ENCODE results near the gene CDC25A. TPM values are rescaled to one million over a fixed set of nuclear protein-coding genes. Genes with fewer than 3 reads are reported as not detected.

Gene CDC25A
- total and polyA plus RNA-seq, 2 of the 8 experiments (the other 6 are each of a cell fraction or from before 2014, with no cell fraction given) = 20.7 to 62.1 TPM

MicroRNAs within 50 kb of the gene (microRNA counts, 767-probe panel; counts per million panel counts)
- 879 counts per million, percentile 95 among the panel's probes with 10 or more counts for microRNA hsa-miR-4443

Small RNA genes lying within 50 kb of the gene (microRNA-seq; reads per million reads assigned to microRNA genes)
- gene MIR4443 (ENCODE audit: borderline microRNAs expressed in 2 of 2, borderline number of aligned reads in 2 of 2, borderline replicate concordance in 1 of 2) = 0 to 0.20 reads per million in 2 experiments

Small RNA genes lying within 50 kb of the gene (small RNA-seq; reads per million reads assigned to genes)
- gene MIR4443 (ENCODE audit: insufficient read depth) (0.69 reads per million), gene NDUFB1P1 (ENCODE audit: insufficient read depth) (not detected), gene RNU7-128P (ENCODE audit: insufficient read depth) (not detected), gene SNRPFP4 (ENCODE audit: insufficient read depth) (not detected)

Other genes with a start within 250 kb of the CDC25A start
- gene MAP4, start 172.0 kb downstream of the CDC25A start, total RNA-seq (2021; fragmentation: NEBNext Ultra II Directional; extraction: Animal tissue kit (Norgen Biotek cat#: 25700)) = 172 and 179 TPM in 2 replicates
- 67.0 and 74.9 TPM in 2 replicates for gene MAP4, start 172.0 kb downstream of the CDC25A start, polyA plus RNA-seq (2011; rRNA removed)
- not detected in 2 replicates for gene CAMP, start 35.1 kb upstream of the CDC25A start, total RNA-seq (2021; fragmentation: NEBNext Ultra II Directional; extraction: Animal tissue kit (Norgen Biotek cat#: 25700))
- not detected in 2 replicates for gene CAMP, start 35.1 kb upstream of the CDC25A start, polyA plus RNA-seq (2011; rRNA removed)
- gene ZNF589, start 52.7 kb upstream of the CDC25A start, total RNA-seq (2021; fragmentation: NEBNext Ultra II Directional; extraction: Animal tissue kit (Norgen Biotek cat#: 25700)) = 106 and 113 TPM in 2 replicates
- 64.7 and 65.6 TPM in 2 replicates for gene ZNF589, start 52.7 kb upstream of the CDC25A start, polyA plus RNA-seq (2011; rRNA removed)
- 12.3 and 14.2 TPM in 2 replicates for gene NME6, start 113.0 kb upstream of the CDC25A start, total RNA-seq (2021; fragmentation: NEBNext Ultra II Directional; extraction: Animal tissue kit (Norgen Biotek cat#: 25700))
- 19.3 and 21.5 TPM in 2 replicates for gene NME6, start 113.0 kb upstream of the CDC25A start, polyA plus RNA-seq (2011; rRNA removed)
- gene SPINK8, start 145.2 kb upstream of the CDC25A start, total RNA-seq (2021; fragmentation: NEBNext Ultra II Directional; extraction: Animal tissue kit (Norgen Biotek cat#: 25700)) = not detected in 2 replicates
- gene SPINK8, start 145.2 kb upstream of the CDC25A start, polyA plus RNA-seq (2011; rRNA removed) = 0.29 TPM in 1 of 2 replicates, not detected in the other
- gene FBXW12, start 183.8 kb upstream of the CDC25A start, total RNA-seq (2021; fragmentation: NEBNext Ultra II Directional; extraction: Animal tissue kit (Norgen Biotek cat#: 25700)) = 0.35 TPM in 1 of 2 replicates, not detected in the other
- gene FBXW12, start 183.8 kb upstream of the CDC25A start, polyA plus RNA-seq (2011; rRNA removed) = 0.41 and 0.85 TPM in 2 replicates
- 114 and 115 TPM in 2 replicates for gene PLXNB1, start 241.7 kb upstream of the CDC25A start, total RNA-seq (2021; fragmentation: NEBNext Ultra II Directional; extraction: Animal tissue kit (Norgen Biotek cat#: 25700))
- gene PLXNB1, start 241.7 kb upstream of the CDC25A start, polyA plus RNA-seq (2011; rRNA removed) = 109 and 149 TPM in 2 replicates

Data from H1 (cell line).